DMS 273 (cell line): ENCODE results near the gene FTSJ3.
A peak's percentile ranks its signal among the peaks of the same experiment; 100 is the strongest.
"Not testable (repeated sequence)": the region's sequence is repeated elsewhere in the genome, so short reads cannot be mapped to it uniquely, and the experiment has no call there.

ENCODE experiments used
- DNase-seq: peaks from one replicate; lab custom pipeline; 2025; ENCODE audit not compliant: unreplicated experiment; lab: John Stamatoyannopoulos, UW

The FTSJ3 gene

DNA sequence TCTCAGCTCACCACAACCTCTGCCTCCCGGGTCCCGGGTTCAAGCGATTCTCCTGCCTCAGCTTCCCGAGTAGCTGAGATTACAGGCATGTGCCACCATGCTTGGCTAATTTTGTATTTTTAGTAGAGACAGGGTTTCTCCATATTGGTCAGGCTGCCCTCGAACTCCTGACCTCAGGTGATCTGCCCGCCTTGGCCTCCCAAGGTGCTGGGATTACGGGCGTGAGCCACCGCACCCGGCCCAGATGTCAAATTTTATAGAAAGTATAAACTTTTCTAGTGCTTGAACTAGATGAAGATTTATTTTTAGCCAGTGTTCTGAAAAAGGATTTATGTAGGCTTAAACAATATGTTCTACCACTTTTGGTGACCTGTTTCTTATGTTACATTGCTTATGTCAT lies 31.1 kb downstream of the FTSJ3 start:
- not testable (repeated sequence) for DNase-seq

DNA sequence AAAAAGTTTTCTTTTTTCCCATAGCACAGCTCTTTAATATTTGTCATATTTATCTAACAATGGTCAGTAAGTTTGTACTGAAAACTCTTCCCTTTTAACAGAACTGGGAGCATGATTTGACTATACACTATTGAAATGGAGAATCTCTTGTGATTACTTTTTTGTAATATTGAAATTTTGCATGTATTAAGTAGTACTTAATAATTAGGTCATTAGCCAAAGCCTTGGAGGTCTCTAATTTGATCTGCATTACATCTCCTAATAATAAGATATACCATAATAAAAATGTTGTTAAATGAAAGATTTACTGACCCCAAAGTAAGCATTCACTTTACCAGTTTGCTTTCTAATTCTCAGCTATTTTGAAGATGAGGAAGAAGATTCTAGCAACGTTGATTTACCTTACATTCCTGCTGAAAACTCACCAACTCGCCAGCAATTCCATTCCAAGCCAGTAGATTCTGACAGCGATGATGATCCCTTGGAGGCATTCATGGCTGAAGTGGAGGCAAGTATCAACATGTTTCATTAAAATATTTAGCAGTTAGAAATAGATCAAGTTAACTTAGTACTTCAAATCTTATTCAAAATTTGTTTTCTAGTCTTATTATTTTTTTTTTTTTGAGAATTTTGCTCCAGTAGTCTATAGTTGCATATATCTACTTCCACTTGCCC lies 35.3 kb downstream of the FTSJ3 start:
- DNase-seq = no peak

DNA sequence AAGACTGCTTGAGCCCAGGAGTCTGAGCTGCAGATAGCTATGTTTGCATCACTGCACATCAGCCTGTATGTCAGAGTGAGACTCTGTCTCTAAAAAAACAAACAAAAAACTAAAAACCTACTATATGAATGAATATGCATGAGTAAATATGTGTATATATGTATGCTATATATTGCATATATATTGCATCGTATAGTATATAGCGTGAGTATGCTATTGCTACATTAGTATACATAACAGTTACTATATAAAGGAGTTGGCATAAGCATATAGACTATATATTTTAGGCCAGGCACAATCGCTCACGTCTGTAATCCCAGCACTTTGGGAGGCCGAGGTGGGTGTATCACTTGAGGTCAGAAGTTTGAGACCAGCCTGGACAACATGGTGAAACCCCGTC lies 37.4 kb downstream of the FTSJ3 start:
- DNase-seq = no peak

DNA sequence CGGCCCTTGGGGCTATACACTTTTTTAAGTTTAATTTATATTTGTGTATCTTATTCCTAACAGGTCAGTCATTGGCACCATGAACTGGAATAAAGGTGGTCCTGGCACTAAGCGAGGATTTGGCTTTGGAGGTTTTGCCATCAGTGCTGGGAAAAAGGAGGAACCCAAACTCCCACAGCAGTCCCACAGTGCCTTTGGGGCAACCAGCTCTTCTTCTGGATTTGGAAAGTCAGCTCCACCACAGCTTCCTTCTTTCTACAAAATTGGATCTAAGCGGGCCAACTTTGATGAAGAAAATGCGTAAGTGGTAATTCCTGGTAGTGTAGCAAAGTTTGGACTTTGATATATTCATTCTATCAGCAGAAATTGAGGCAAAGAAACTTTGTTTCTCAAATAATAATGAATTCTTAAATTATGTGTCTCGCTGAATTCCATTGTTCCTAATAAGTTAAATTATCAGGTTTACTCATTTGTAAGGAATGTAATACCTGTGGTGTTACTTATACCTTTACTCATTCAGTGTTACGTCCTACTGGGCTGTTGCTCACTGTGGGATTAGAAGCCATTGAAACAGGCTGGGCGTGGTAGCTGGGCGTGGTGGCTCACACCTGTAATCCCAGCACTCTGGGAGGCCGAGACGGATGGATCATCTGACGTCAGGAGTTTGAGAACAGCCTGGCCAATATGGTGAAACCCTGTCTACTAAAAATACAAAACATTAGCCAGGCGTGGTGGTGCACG lies 40.3 kb downstream of the FTSJ3 start:
- no peak for DNase-seq

DNA sequence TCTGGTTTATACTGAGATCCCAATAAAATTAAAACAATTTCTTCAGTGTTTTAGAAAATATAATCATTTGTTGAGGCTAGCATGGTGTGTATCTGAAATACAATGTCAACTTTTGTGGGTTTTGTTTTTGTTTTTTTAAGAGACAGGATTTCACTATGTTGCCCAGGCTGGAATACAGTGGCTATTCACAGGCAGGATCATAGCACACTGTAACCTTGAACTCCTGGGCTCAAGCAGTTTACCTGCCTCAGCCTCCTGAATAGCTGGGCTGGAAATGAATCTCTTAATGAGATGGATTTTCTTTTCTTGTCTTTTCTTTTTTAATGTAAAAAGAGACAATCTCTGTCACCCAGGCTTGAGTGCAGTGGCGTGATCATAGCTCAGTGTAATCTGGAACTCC lies 41.3 kb downstream of the FTSJ3 start:
- DNase-seq = no peak

DNA sequence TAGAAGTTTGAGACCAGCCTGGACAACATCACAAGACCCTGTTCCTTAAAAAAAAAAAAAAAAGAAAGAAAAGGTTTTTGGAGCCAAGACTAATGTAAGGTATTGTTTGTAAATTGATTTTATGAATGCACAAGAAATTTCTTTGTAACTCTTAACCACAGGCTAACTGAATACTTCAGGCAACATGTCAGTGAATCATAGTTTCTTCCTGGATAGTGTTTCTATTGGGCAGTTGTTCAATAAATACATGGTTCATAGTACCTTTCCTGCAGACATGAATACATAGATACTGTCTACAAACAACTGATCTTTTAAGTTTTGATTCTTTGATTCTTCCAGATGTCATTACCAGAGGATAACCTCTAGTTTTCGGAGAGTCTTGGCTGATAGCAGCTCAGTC lies 41.9 kb downstream of the FTSJ3 start:
- DNase-seq = no peak

DNA sequence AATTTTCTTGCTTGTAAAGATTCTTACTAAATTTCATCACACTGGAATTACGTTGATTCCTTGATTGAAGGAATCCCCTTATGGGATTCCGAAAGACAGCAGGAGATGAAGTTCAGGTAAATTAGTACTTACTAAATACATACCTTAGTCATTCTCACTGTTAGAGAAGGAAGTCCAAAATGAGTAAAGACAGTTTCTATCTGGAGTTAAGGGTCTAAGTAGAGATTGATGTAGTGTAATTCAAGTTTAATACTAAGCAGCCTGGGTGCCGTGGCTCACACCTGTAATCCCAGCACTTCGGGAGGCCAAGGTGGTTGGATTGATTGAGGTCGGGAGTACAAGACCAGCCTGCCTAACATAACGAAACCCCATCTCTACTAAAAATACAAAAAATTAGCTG lies 43.9 kb downstream of the FTSJ3 start:
- no peak for DNase-seq

DNA sequence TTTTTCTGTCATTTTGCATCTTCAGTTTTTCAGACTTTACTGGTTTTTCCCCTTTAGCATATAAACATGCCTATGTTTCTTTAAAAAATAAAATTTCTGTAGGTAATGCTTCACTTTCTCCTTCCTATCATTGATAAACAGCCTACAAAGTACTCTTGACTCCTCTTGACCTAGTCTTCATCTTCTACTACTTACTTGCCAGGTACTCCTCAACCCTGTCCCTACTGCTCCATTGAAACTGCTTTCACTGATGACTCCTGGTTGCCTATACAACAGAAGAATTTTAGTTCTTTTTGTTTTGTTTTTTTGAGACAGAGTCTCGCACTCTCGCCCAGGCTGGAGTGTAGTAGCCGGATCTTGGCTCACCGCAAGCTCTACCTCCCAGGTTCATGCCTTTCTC lies 46.5 kb downstream of the FTSJ3 start:
- DNase-seq = no peak

DNA sequence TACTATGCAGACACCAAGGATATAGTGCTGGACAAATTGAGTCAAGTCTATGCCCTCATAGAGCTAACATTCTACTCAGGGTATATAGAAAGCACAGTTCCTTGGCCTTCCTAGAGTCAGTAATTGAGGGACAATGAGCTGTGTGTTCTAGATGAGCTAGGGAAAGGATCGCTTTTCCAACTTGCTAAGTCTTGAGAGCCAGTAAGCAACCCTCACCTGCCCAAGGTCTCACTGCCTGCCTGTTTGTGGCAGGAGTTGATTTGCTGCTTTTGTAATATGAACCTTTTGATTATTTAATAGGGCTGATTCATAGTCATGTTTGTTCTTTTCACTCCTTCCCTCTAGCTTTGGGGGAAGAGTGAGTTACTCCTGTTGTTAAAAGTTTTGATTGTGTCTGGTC lies 47.0 kb downstream of the FTSJ3 start:
- no peak for DNase-seq

DNA sequence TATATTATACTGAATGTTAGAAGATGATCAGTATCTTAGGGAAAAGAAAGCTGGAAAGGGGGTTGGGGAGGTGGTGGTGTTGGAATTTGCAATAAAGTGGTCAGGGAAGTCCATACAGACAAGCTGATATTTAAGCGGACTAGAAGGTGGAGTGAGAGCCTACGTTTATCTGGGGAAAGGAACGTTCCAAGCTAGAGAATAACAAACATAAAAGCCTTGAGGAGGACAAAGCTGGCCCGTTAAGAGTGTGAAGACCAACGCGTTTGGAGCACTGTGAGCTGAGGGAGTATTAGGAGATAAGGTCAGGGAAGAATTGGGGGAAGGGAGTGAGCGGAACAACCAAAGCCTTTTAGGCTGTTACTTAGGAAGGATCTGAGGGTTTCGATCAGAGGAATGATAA lies 52.0 kb downstream of the FTSJ3 start:
- no peak for DNase-seq

DNA sequence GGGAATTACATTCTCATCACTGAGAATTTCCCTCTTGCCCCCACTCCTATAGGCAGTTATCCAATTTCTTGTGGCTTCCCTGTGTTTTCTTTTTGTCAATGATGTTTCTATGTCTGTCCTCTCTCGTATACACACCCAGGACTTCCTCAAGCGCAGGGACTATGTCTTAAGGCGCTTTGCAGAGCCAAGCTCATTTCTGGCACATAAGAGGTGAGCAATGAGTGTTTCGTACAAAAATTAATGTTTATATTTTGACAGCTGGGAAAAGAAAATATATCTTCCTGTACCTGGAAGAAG lies 52.5 kb downstream of the FTSJ3 start:
- DNase-seq = peak; percentile 39

DNA sequence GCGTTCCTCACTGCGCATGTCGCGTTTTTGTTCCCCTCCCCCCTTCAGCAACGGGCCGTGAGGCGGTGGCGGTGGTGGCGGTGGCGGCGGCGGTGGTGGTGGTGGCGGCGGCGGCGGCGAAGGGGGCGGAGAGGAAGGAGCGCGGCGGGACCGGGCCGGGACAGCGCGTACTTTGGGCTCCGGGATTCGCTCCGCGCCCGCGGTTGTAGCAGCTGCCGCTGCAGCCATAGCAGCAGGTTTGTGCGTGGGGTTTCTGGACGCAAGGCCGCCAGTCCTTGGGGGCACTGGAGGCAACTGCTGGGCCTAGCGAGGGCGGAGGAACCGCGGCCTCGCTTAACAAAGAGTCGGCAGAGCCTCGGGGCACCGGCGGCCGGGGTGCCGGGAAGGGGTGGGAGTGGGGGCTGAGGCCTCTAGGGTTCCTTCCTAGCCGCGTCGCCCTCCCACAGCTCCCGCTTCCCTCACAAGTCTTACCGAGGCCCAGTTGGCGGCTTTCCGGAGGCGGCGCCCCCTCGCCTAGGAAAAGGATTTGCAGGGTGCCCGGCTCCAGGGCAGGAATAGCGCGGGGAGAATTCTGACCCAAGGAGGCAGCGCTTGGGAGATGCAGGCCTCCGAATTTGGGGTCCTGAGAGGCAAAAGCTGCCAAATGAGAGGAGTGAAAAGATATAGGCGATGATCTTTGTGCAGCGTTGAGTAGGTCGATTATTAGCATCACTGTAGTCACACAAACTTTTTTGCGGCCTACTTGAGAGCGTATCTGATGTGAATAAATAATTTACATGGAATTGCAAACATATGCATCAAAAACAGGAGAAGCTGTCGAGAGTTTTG lies 53.1 kb downstream of the FTSJ3 start, which contains the start of gene DDX42:
DDX42 (plus strand) TSS at position 30 of the 828 bp plus-strand sequence. CDS start 12,880 bp downstream, outside the sequence.
- DNase-seq = peak; percentile 81

DNA sequence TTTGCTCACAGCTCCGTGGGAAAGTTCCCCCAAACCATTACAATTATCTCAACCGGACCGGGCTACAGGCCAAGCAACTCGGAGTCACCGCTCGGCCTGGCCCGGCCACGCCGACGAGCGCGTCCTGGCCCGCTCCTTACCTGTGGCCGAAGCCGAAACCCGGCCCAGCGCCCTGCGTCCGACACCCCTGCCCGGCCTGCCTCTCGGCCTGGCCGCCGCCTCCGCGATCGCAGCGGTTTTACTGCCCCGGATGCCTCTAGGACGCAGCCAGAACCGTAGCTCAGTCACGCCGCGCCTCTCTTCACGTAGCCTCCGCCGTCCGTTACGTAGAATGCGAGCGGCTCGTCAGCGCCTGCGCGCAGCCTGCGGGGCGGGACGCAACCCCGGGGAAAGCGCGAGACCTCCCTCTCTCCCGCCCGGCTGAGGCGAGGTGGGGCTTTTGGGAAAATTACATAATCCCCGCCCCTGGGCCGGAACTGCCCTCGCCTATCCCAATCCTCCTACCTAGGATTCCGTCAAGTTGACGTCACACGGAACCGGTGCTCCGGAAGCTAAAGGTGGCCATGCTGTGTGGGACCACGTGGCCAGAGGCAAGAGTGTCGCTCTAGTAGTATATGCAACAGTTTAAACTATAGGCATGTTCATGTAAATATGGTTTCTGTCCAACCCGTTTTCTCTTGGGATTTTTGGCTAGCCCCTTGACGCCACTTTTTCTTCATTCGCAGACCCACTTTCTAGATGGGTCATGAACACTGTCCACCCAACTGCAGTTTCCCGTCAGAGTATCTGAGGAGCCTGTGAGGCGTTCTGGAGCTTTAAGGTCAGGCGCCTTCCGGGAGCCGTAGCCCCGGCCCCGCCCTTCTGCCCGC lies 54.0 kb downstream of the FTSJ3 start, which contains the start of gene CCDC47:
CCDC47 (minus strand) TSS at position 326 of the 869 bp plus-strand sequence. CDS start 7,422 bp downstream, outside the sequence.
- peak; percentile 100 for DNase-seq

DNA sequence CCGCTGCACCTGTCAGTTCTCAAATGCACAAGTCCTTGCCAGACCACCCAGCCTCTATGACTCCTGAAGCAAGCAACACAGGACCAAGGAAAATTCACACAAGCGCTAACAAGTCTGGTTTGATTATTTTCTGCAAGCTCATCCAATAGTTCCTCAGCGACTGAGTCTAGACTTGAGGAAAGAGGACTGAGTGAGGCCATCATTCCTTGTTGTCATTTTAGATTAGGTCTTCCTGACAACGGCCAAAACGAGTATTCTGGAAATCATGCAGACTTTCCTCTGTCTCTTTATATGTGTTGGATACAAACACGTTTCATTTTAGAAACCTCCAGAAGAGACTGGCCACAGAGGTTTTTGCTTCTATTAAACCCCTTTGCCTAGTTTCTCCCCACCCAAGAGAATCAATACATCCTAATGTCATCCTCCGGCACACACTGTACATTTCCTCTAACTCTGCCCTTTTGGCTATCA lies 54.6 kb downstream of the FTSJ3 start:
- DNase-seq = peak; percentile 46
